ENCODE measurements around the gene MRPL12. TPM values are rescaled to one million over a fixed set of nuclear protein-coding genes. Genes with fewer than 3 reads are reported as not detected.

Gene MRPL12
- total and polyA plus RNA-seq, 2 experiments from 2014 or later = 50.9 to 153 TPM

- TF ChIP-seq ZNF462 (CRISPR knock-in tag; IDR thresholded peaks at IDR 0.05) (no peak), EZH2phosphoT487 (IDR thresholded peaks at IDR 0.05; ENCODE audit: unreplicated experiment) (no peak), JUNB (IDR thresholded peaks at IDR 0.05; ENCODE audit: unreplicated experiment) (no peak), EZH2 (IDR thresholded peaks at IDR 0.05; ENCODE audit: low read depth, unreplicated experiment) (no peak), POLR2AphosphoS5 (IDR thresholded peaks at IDR 0.05; ENCODE audit: low read depth) (no peak), ZNF331 (CRISPR knock-in tag; IDR thresholded peaks at IDR 0.05; ENCODE audit: low read depth) (no peak)
- TF ChIP-seq, protein P1, sequence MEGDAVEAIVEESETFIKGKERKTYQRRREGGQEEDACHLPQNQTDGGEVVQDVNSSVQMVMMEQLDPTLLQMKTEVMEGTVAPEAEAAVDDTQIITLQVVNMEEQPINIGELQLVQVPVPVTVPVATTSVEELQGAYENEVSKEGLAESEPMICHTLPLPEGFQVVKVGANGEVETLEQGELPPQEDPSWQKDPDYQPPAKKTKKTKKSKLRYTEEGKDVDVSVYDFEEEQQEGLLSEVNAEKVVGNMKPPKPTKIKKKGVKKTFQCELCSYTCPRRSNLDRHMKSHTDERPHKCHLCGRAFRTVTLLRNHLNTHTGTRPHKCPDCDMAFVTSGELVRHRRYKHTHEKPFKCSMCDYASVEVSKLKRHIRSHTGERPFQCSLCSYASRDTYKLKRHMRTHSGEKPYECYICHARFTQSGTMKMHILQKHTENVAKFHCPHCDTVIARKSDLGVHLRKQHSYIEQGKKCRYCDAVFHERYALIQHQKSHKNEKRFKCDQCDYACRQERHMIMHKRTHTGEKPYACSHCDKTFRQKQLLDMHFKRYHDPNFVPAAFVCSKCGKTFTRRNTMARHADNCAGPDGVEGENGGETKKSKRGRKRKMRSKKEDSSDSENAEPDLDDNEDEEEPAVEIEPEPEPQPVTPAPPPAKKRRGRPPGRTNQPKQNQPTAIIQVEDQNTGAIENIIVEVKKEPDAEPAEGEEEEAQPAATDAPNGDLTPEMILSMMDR (conservative IDR thresholded peaks at IDR 0.05; ENCODE audit: low read depth in 2 of 2) = no peak
These were observed 47.6 kb upstream of the MRPL12 start (continued) for GRCh38 chr17:81655378-81656117.

All from GM23338 (cell line).